Tibial artery (tissue), 4 donors: ENCODE measurements around the gene ARMC7.
A peak's percentile ranks its signal among the peaks of the same experiment; 100 is the strongest.

Experiments
- DNase-seq, 2 donors: peaks; one replicate each; pipeline ENCODE4 v3.0.0-alpha.2; 2019
- H3K27ac ChIP-seq, 2 donors: fragments of 200-600 bp; sonication (generic) in 1 of 2; 1 replicate in 1 of 2; 2 replicates in 1 of 2; pipeline ENCODE4 v1.5.1; 2018 to 2019; ENCODE audit warnings: mild to moderate bottlenecking in 1 of 2
- H3K27me3 ChIP-seq, 2 donors: fragments of 200-600 bp; sonication (generic) in 1 of 2; one replicate each; pipeline versions ENCODE4 v1.5.1 to v1.6.0; 2016 to 2019
- H3K36me3 ChIP-seq, 3 donors: fragments of 200-600 bp; sonication (generic) in 2 of 3; one replicate each; pipeline ENCODE4 v1.5.1; 2016 to 2019; ENCODE audit warnings: mild to moderate bottlenecking in 2 of 3
- H3K4me1 ChIP-seq, 4 donors: fragments of 200-600 bp; sonication (generic) in 2 of 4; 1 replicate in 3 of 4; 2 replicates in 1 of 4; pipeline ENCODE4 v1.5.1; 2016 to 2019
- H3K4me3 ChIP-seq, 2 donors: fragments of 200-600 bp; sonication (generic) in 1 of 2; 1 replicate in 1 of 2; 2 replicates in 1 of 2; pipeline ENCODE4 v1.5.1; 2018 to 2019; ENCODE audit warnings: mild to moderate bottlenecking in 2 of 2
- H3K9me3 ChIP-seq, 3 donors: fragments of 200-600 bp; sonication (generic) in 1 of 3; one replicate each; pipeline ENCODE4 v1.5.1; 2016 to 2019
- CTCF ChIP-seq, 2 experiments: fragments of 200-600 bp in 1 of 2; fragments of 450-650 bp in 1 of 2; IDR thresholded peaks; one replicate each; pipeline ENCODE4 v1.5.1; 2017 to 2019; ENCODE audit warnings: antibody characterized with exemption in 2 of 2, mild to moderate bottlenecking in 1 of 2, moderate library complexity in 1 of 2
- intact Hi-C: fragments of 100-400 bp; cut with DNase I; formaldehyde crosslinking; loops from one replicate; pipeline ENCODE4 v1.15.0; 2023; ENCODE audit warnings: low total_unique reads

The ARMC7 gene

GRCh38 chr17:75108193-75108592 is 1.6 kb upstream of the ARMC7 start:
- Histone ChIP-seq H3K9me3 (no peaks in the 10 kb centered on the region), H3K4me1 (peaks cover 0 to 27% (median 15%) of the 10 kb centered on the region in 4 donors), H3K36me3 (peaks cover 0 to 7% (median 0%) of the 10 kb centered on the region in 3 donors), H3K27me3 (peaks cover 0 to 9% of the 10 kb centered on the region in 2 donors), H3K27ac (no peak overlapping the region), H3K4me3 (no peak overlapping the region)
- no peak for TF ChIP-seq CTCF (IDR thresholded peaks at IDR 0.05)
- no peak for DNase-seq
- intact Hi-C loops = no loop called here

- DNase-seq = no peak
- intact Hi-C loops = no loop called here
- Histone ChIP-seq H3K27me3 (peaks cover 0 to 9% of the 10 kb centered on the region in 2 donors), H3K9me3 (no peaks in the 10 kb centered on the region), H3K4me3 (peak overlapping the region; percentile 78 to 89), H3K27ac (peak overlapping the region; percentile 74 to 76), H3K36me3 (peaks cover 0 to under 1% (median 0%) of the 10 kb centered on the region in 3 donors), H3K4me1 (peaks cover 0 to 33% (median 17%) of the 10 kb centered on the region in 4 donors)
- no peak for TF ChIP-seq CTCF (IDR thresholded peaks at IDR 0.05)
Observed at GRCh38 chr17:75109046-75109406, 743 bp upstream of the ARMC7 start.

- H3K27ac ChIP-seq = peak overlapping the region; percentile 74 to 76
Observed at GRCh38 chr17:75110234-75110937, 617 bp downstream of the ARMC7 start.

GRCh38 chr17:75111777-75112335 is 2.1 kb downstream of the ARMC7 start:
- DNase-seq = no peak
- TF ChIP-seq CTCF (IDR thresholded peaks at IDR 0.05) = no peak
- H3K4me1 ChIP-seq = peaks cover 0 to 45% (median 24%) of the 10 kb centered on the region in 4 donors
- H3K4me3 ChIP-seq = no peak overlapping the region
- intact Hi-C loops = loop anchor here (10.0 kb wide), 1 partner anchor 93 kb away; the partner anchor contains the start of gene NUP85
- H3K27me3 ChIP-seq = peaks cover 0 to 9% of the 10 kb centered on the region in 2 donors
- H3K27ac ChIP-seq = no peak overlapping the region
- no peaks in the 10 kb centered on the region for H3K9me3 ChIP-seq
- no peaks in the 10 kb centered on the region for H3K36me3 ChIP-seq

More at GRCh38 chr17:75110234-75110937, 617 bp downstream of the ARMC7 start:
- Histone ChIP-seq H3K27me3 (peaks cover 0 to 9% of the 10 kb centered on the region in 2 donors), H3K4me1 (peaks cover 0 to 45% (median 24%) of the 10 kb centered on the region in 4 donors), H3K4me3 (peak overlapping the region; percentile 78 to 89), H3K9me3 (no peaks in the 10 kb centered on the region), H3K36me3 (no peaks in the 10 kb centered on the region)
- TF ChIP-seq CTCF (IDR thresholded peaks at IDR 0.05) = no peak
- no peak for DNase-seq
- intact Hi-C loops = loop anchor here (10.0 kb wide), 1 partner anchor 94 kb away; the partner anchor contains the start of gene NUP85

GRCh38 chr17:75113798-75114551 is 4.2 kb downstream of the ARMC7 start:
- intact Hi-C loops = loop anchor here (10.0 kb wide), 1 partner anchor 91 kb away; the partner anchor contains the start of gene NUP85

More at GRCh38 chr17:75113798-75114551, 4.2 kb downstream of the ARMC7 start:
- peak; percentile 92 to 93 for DNase-seq
- peak overlapping the region; percentile 78 to 81 for H3K27ac ChIP-seq
- peak; percentile 89 to 95 for TF ChIP-seq CTCF (IDR thresholded peaks at IDR 0.05)
- no peaks in the 10 kb centered on the region for H3K9me3 ChIP-seq
- peaks cover 0 to 44% (median 23%) of the 10 kb centered on the region in 4 donors for H3K4me1 ChIP-seq
- peaks cover 0 to 8% (median 0%) of the 10 kb centered on the region in 3 donors for H3K36me3 ChIP-seq
- H3K27me3 ChIP-seq = peaks cover 0 to 3% of the 10 kb centered on the region in 2 donors
- peak overlapping the region; percentile 50 to 62 for H3K4me3 ChIP-seq
